ENCODE data around the gene MAP3K5.

GRCh38 chr6:136524339-136524935 is 267.8 kb downstream of the MAP3K5 start:
- TF ChIP-seq, protein P1, sequence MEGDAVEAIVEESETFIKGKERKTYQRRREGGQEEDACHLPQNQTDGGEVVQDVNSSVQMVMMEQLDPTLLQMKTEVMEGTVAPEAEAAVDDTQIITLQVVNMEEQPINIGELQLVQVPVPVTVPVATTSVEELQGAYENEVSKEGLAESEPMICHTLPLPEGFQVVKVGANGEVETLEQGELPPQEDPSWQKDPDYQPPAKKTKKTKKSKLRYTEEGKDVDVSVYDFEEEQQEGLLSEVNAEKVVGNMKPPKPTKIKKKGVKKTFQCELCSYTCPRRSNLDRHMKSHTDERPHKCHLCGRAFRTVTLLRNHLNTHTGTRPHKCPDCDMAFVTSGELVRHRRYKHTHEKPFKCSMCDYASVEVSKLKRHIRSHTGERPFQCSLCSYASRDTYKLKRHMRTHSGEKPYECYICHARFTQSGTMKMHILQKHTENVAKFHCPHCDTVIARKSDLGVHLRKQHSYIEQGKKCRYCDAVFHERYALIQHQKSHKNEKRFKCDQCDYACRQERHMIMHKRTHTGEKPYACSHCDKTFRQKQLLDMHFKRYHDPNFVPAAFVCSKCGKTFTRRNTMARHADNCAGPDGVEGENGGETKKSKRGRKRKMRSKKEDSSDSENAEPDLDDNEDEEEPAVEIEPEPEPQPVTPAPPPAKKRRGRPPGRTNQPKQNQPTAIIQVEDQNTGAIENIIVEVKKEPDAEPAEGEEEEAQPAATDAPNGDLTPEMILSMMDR (IDR thresholded peaks at IDR 0.05): no peak
- no peak for TF ChIP-seq EP300 (IDR thresholded peaks at IDR 0.05)
- no peak for TF ChIP-seq POLR2AphosphoS5 (IDR thresholded peaks at IDR 0.05)
